NCI-H187 treated with DMSO at 0.1 percent for 48 hours (cell line): ENCODE data around the gene SLAIN1.
A peak's percentile ranks its signal among the peaks of the same experiment; 100 is the strongest.

Source experiments
- DNase-seq: peaks from one replicate; lab custom pipeline; 2025; lab: John Stamatoyannopoulos, UW

Gene SLAIN1

GRCh38 chr13:77714119-77714755 lies 16.8 kb downstream of the SLAIN1 start:
- DNase-seq, result no peak

GRCh38 chr13:77715233-77715891 lies 17.9 kb downstream of the SLAIN1 start:
- DNase-seq, result no peak

- DNase-seq, result no peak
These were observed 19.2 kb downstream of the SLAIN1 start for GRCh38 chr13:77716692-77717091.

GRCh38 chr13:77717508-77717907 lies 20.0 kb downstream of the SLAIN1 start:
- DNase-seq, result no peak

GRCh38 chr13:77719128-77719527 lies 21.6 kb downstream of the SLAIN1 start:
- no peak for DNase-seq

- DNase-seq, result no peak
These were observed 23.5 kb downstream of the SLAIN1 start for GRCh38 chr13:77720988-77721387.

GRCh38 chr13:77724092-77724491 lies 26.6 kb downstream of the SLAIN1 start:
- DNase-seq, result no peak

GRCh38 chr13:77725071-77725470 lies 27.6 kb downstream of the SLAIN1 start:
- no peak for DNase-seq

- DNase-seq, result no peak
These were observed 31.0 kb downstream of the SLAIN1 start for GRCh38 chr13:77728265-77729125.

GRCh38 chr13:77729502-77730221 lies 32.2 kb downstream of the SLAIN1 start:
- DNase-seq, result no peak

GRCh38 chr13:77730572-77730971 lies 33.1 kb downstream of the SLAIN1 start:
- no peak for DNase-seq

- DNase-seq, result no peak
These were observed 34.8 kb downstream of the SLAIN1 start for GRCh38 chr13:77732287-77732686.

GRCh38 chr13:77733674-77734073 lies 36.2 kb downstream of the SLAIN1 start:
- no peak for DNase-seq

GRCh38 chr13:77737583-77738200 lies 40.2 kb downstream of the SLAIN1 start:
- DNase-seq, result peak; percentile 11

GRCh38 chr13:77740097-77740735 lies 42.7 kb downstream of the SLAIN1 start:
- DNase-seq, result no peak

- no peak for DNase-seq
These were observed 43.6 kb downstream of the SLAIN1 start for GRCh38 chr13:77740931-77741596.

GRCh38 chr13:77741597-77741972 lies 44.1 kb downstream of the SLAIN1 start:
- no peak for DNase-seq

GRCh38 chr13:77742801-77743200 lies 45.3 kb downstream of the SLAIN1 start:
- no peak for DNase-seq

- DNase-seq, result no peak
These were observed 48.3 kb downstream of the SLAIN1 start for GRCh38 chr13:77745784-77746183.

GRCh38 chr13:77749344-77749880 lies 51.9 kb downstream of the SLAIN1 start:
- DNase-seq, result no peak
